IMR-90 (cell line): ENCODE data around the gene GLG1. TPM values are rescaled to one million over a fixed set of nuclear protein-coding genes. Genes with fewer than 3 reads are reported as not detected.
A peak's percentile ranks its signal among the peaks of the same experiment; 100 is the strongest.

Experiments
- ATAC-seq: fragments of 200-7000 bp; cut with Tn5 transposase; 2 replicates; pipeline ENCODE4 v1.9.1; 2020; ENCODE audit warnings: low read depth, mild to moderate bottlenecking, moderate library complexity
- BruUV-seq: library from RNA; stranded (reverse); fragments of 400-500 nt; replicated peaks from 2 replicates; lab custom pipeline; 2021; lab: Mats Ljungman, UMichigan
- CTCF ChIA-PET: fragments of 300-600 bp; formaldehyde crosslinking; extraction: SDS; loops from one replicate; lab custom pipeline; 2021; ENCODE audit warnings: antibody characterized with exemption; lab: Yijun Ruan, JAX
- POLR2A ChIA-PET: fragments of 300-600 bp; sonication (Branson Sonifier 250); formaldehyde crosslinking; loops from one replicate; lab custom pipeline; 2022; ENCODE audit warnings: antibody characterized with exemption; ENCODE audit not compliant: unreplicated experiment; lab: Charles Lee
- DNase-seq: peaks from one replicate; pipeline ENCODE4 v3.0.0; 2013
- H2AFZ ChIP-seq: replicated peaks from 2 replicates; pipeline ENCODE3; 2013; ENCODE audit warnings: low read length, mild to moderate bottlenecking; ENCODE audit not compliant: poor library complexity
- H2AK5ac ChIP-seq: 2 replicates; pipeline ENCODE4 v1.6.1; 2013; ENCODE audit warnings: low read depth, low read length, inconsistent platforms
- H2AK9ac ChIP-seq: replicated peaks from 2 replicates; pipeline ENCODE3; 2013; ENCODE audit warnings: mild to moderate bottlenecking, low read depth, low read length, moderate library complexity; ENCODE audit not compliant: poor library complexity
- H2BK120ac ChIP-seq: 2 replicates; pipeline ENCODE4 v1.6.1; 2013; ENCODE audit warnings: low read depth, low read length, inconsistent platforms
- H2BK15ac ChIP-seq: 3 replicates; pipeline ENCODE4 v1.6.1; 2013; ENCODE audit warnings: low read depth, low read length, inconsistent platforms
- H2BK20ac ChIP-seq: 2 replicates; pipeline ENCODE4 v1.6.1; 2013; ENCODE audit warnings: low read depth, mild to moderate bottlenecking, inconsistent platforms, low read length, moderate library complexity
- H2BK5ac ChIP-seq: 2 replicates; pipeline ENCODE4 v1.6.1; 2013; ENCODE audit warnings: mild to moderate bottlenecking, low read depth, low read length, inconsistent platforms; ENCODE audit not compliant: poor library complexity, severe bottlenecking
- H3K14ac ChIP-seq: replicated peaks from 2 replicates; pipeline ENCODE4 v1.6.1; 2013; ENCODE audit warnings: low read depth, low read length, inconsistent platforms
- H3K18ac ChIP-seq: 2 replicates; pipeline ENCODE4 v1.6.1; 2013; ENCODE audit warnings: low read depth, low read length, control low read depth
- H3K23ac ChIP-seq: 2 replicates; pipeline ENCODE4 v1.6.1; 2013; ENCODE audit warnings: low read depth, low read length, inconsistent platforms
- H3K27ac ChIP-seq: 2 replicates; pipeline ENCODE4 v1.5.1; 2013; ENCODE audit warnings: mild to moderate bottlenecking, control low read depth, low read length; ENCODE audit not compliant: insufficient read depth
- H3K27me3 ChIP-seq: 2 replicates; pipeline ENCODE4 v1.6.1; 2013; ENCODE audit warnings: low read length; ENCODE audit not compliant: control insufficient read depth, insufficient read depth
- H3K36me3 ChIP-seq: 2 replicates; pipeline ENCODE4 v1.6.1; 2013; ENCODE audit warnings: low read length, mixed read lengths; ENCODE audit not compliant: control insufficient read depth, insufficient read depth
- H3K4ac ChIP-seq: 2 replicates; pipeline ENCODE4 v1.6.1; 2013; ENCODE audit warnings: low read depth, low read length, inconsistent platforms
- H3K4me1 ChIP-seq: 2 replicates; pipeline ENCODE4 v1.6.1; 2013; ENCODE audit warnings: low read length, mixed read lengths; ENCODE audit not compliant: control insufficient read depth, insufficient read depth
- H3K4me2 ChIP-seq: 2 replicates; pipeline ENCODE4 v1.6.1; 2013; ENCODE audit warnings: low read depth, mild to moderate bottlenecking, control low read depth, low read length, moderate library complexity
- H3K4me3 ChIP-seq: 2 replicates; pipeline ENCODE4 v1.5.1; 2013; ENCODE audit warnings: low read depth, mild to moderate bottlenecking, control low read depth, low read length, moderate library complexity; ENCODE audit not compliant: insufficient read depth
- H3K56ac ChIP-seq: 2 replicates; pipeline ENCODE4 v1.6.1; 2013; ENCODE audit warnings: low read length, inconsistent platforms; ENCODE audit not compliant: insufficient read depth; ENCODE audit errors: extremely low read depth
- H3K79me1 ChIP-seq, 2 experiments: 2 replicates each; pipeline ENCODE4 v1.6.1; 2013; ENCODE audit warnings: low read length in 2 of 2, inconsistent platforms in 1 of 2, low read depth in 1 of 2
- H3K9ac ChIP-seq: 2 replicates; pipeline ENCODE4 v1.6.1; 2013; ENCODE audit warnings: low read depth, low read length, control low read depth
- H3K9me1 ChIP-seq: 2 replicates; pipeline ENCODE4 v1.6.1; 2013; ENCODE audit warnings: low read length, inconsistent platforms; ENCODE audit not compliant: insufficient read depth
- H3K9me3 ChIP-seq: 2 replicates; pipeline ENCODE4 v1.6.1; 2013; ENCODE audit warnings: low read length; ENCODE audit not compliant: control insufficient read depth, insufficient read depth
- H4K20me1 ChIP-seq: 2 replicates; pipeline ENCODE4 v1.6.1; 2013; ENCODE audit warnings: low read length, inconsistent platforms; ENCODE audit not compliant: insufficient read depth
- H4K5ac ChIP-seq: 2 replicates; pipeline ENCODE4 v1.6.1; 2013; ENCODE audit warnings: mild to moderate bottlenecking, low read depth, low read length, control low read depth
- H4K8ac ChIP-seq, 2 experiments: 2 replicates each; pipeline ENCODE4 v1.6.1; 2013; ENCODE audit warnings: low read depth in 2 of 2, low read length in 2 of 2, control low read depth in 1 of 2, inconsistent platforms in 1 of 2
- H4K91ac ChIP-seq: 2 replicates; pipeline ENCODE4 v1.6.1; 2013; ENCODE audit warnings: low read depth, low read length, inconsistent platforms; ENCODE audit not compliant: insufficient read depth
- CEBPB ChIP-seq: IDR thresholded peaks from 2 replicates; pipeline ENCODE4 v1.6.1; 2012; ENCODE audit warnings: low read depth, low read length, improper control_type of control experiment
- RAD21 ChIP-seq: IDR thresholded peaks from 2 replicates; pipeline ENCODE4 v1.6.1; 2012; ENCODE audit warnings: low read length, improper control_type of control experiment
- WGBS, 2 experiments: methylation state at CpG; one replicate each; pipeline versions ENCODE4 v1.1.5 to v1.1.7; 2013; ENCODE audit warnings: missing lambda C conversion rate in 2 of 2; ENCODE audit not compliant: insufficient read length in 1 of 2; ENCODE audit errors: extremely low coverage in 2 of 2; 5-methylcytosine and 5-hydroxymethylcytosine counted together
- dilution Hi-C: fragments of 300-500 bp; cut with HindIII; formaldehyde crosslinking; loops from one replicate; pipeline ENCODE4 v1.14.3; 2018; ENCODE audit warnings: low sequenced_read_pairs; ENCODE audit not compliant: unreplicated experiment
- in situ Hi-C: fragments of 300-500 bp; cut with MboI; formaldehyde crosslinking; loops from 3 replicates; pipeline ENCODE4 v1.14.3; 2019; ENCODE audit warnings: low sequenced_read_pairs, inconsistent platforms, mixed read lengths
- intact Hi-C: fragments of 100-400 bp; cut with micrococcal nuclease; formaldehyde crosslinking; loops from 2 replicates; pipeline ENCODE4 v1.10.0; 2022
- polyA plus RNA-seq, 3 experiments: library from polyadenylated mRNA; depleted of rRNA; stranded (reverse); fragments of >200 nt; gene quantifications; 2 replicates each; pipeline ENCODE4 v1.2.3, GENCODE V29; 2012; ENCODE audit warnings: low replicate concordance in 1 of 3
- total RNA-seq: library from RNA; depleted of rRNA; stranded (reverse); fragments of >200 nt; gene quantifications from 2 replicates; pipeline ENCODE4 v1.2.3, GENCODE V29; 2012

GLG1 gene
- total and polyA plus RNA-seq, 2 of the 4 experiments (the other 2 are of a cell fraction) = 91.0 to 107 TPM

DNA sequence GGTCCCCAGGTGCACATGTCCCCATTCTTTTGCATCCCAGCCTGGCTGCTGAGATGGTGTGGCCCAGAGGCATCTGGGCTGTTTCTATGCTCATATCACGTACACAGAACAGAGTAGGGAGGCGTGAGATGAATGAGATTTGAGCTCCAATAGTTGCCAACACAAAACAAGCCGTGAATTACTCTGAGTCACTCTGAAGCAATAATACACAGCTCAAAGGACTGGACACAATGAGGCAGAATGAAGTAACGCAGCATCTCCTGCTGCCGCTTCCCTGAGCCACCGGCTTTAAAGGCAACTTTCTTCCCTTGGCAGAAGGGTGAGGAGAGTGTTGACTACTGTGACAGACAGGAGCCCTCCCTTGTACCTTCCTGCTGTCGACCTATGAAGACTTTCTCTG is 151.7 kb downstream of the GLG1 start:
- no peak overlapping the region for H2AK9ac ChIP-seq
- no peaks in the 10 kb centered on the region for H3K9me3 ChIP-seq
- no peak overlapping the region for H3K4ac ChIP-seq
- H4K5ac ChIP-seq = no peak overlapping the region
- ChIA-PET CTCF (no interaction called here), POLR2A (no interaction called here)
- DNase-seq (peak; percentile 40), ATAC-seq (no peak)
- peaks cover 47% of the 10 kb centered on the region for H3K36me3 ChIP-seq
- H3K79me1 ChIP-seq = peaks cover 4 to 25% of the 10 kb centered on the region in 2 experiments; a peak in 3 of 4 replicates
- no peak overlapping the region for H2BK5ac ChIP-seq
- no peaks in the 10 kb centered on the region for H4K20me1 ChIP-seq
- no peak overlapping the region for H3K27ac ChIP-seq
- no TSS peak for BruUV-seq
- no peak overlapping the region for H3K56ac ChIP-seq
- H3K14ac ChIP-seq = no peak overlapping the region
- TF ChIP-seq CEBPB (peak; percentile 36; the same call in 1 of the 2 replicates), RAD21 (no peak)
- H3K9ac ChIP-seq = no peak overlapping the region
- peaks cover under 1% of the 10 kb centered on the region for H3K4me1 ChIP-seq
- H2BK15ac ChIP-seq = no peak overlapping the region
- H2AFZ ChIP-seq = no peak overlapping the region
- H3K4me3 ChIP-seq = no peak overlapping the region
- no peak overlapping the region for H2BK20ac ChIP-seq
- H3K9me1 ChIP-seq = peaks cover 15% of the 10 kb centered on the region
- H3K18ac ChIP-seq = no peak overlapping the region
- H4K91ac ChIP-seq = no peak overlapping the region
- intact Hi-C loops (no loop called here), dilution Hi-C loops (no loop called here), in situ Hi-C loops (no loop called here)
- no peak overlapping the region for H3K23ac ChIP-seq
- H2BK120ac ChIP-seq = no peak overlapping the region
- no peaks in the 10 kb centered on the region for H3K27me3 ChIP-seq
- no peak overlapping the region for H4K8ac ChIP-seq
- H2AK5ac ChIP-seq = no peak overlapping the region
- no peak overlapping the region for H3K4me2 ChIP-seq
- WGBS, 2 experiments = no CpG with 5 or more reads among the region's 7 CpGs
